Fibroblast of peridontal ligament (primary cell): Measurements from ENCODE around the gene MAPK1.
A peak's percentile ranks its signal among the peaks of the same experiment; 100 is the strongest.
"Not testable (repeated sequence)": the region's sequence is repeated elsewhere in the genome, so short reads cannot be mapped to it uniquely, and the experiment has no call there.

Source experiments
- DNase-seq: peaks from one replicate; pipeline ENCODE4 v3.0.0-alpha.2; 2010; ENCODE audit errors: extremely low read depth

The MAPK1 gene

GRCh38 chr22:21882754-21883333, 15.4 kb upstream of the MAPK1 start:
- DNase-seq = not testable (repeated sequence)

GRCh38 chr22:21881841-21882753, 14.7 kb upstream of the MAPK1 start:
- no peak for DNase-seq

- DNase-seq = peak; percentile 83
Measured at GRCh38 chr22:21876486-21877176, 9.2 kb upstream of the MAPK1 start.

GRCh38 chr22:21874953-21875352, 7.5 kb upstream of the MAPK1 start:
- not testable (repeated sequence) for DNase-seq

- DNase-seq = no peak
Measured at GRCh38 chr22:21873619-21874018, 6.2 kb upstream of the MAPK1 start.

GRCh38 chr22:21872741-21873140, 5.3 kb upstream of the MAPK1 start:
- not testable (repeated sequence) for DNase-seq

- DNase-seq = no peak
Measured at GRCh38 chr22:21868651-21869050, 1.2 kb upstream of the MAPK1 start.

- DNase-seq = no peak
Measured at GRCh38 chr22:21866833-21867527, 465 bp downstream of the MAPK1 start.

- DNase-seq = peak; percentile 91
Measured at GRCh38 chr22:21865041-21865440, 2.4 kb downstream of the MAPK1 start.

GRCh38 chr22:21862386-21863245, 4.8 kb downstream of the MAPK1 start:
- DNase-seq = no peak

GRCh38 chr22:21861851-21862250, 5.6 kb downstream of the MAPK1 start:
- no peak for DNase-seq

- DNase-seq = no peak
Measured at GRCh38 chr22:21861264-21861848, 6.1 kb downstream of the MAPK1 start.

- DNase-seq = no peak
Measured at GRCh38 chr22:21860491-21861039, 6.9 kb downstream of the MAPK1 start.

GRCh38 chr22:21858025-21858764, 9.2 kb downstream of the MAPK1 start:
- no peak for DNase-seq

GRCh38 chr22:21857481-21857914, 9.9 kb downstream of the MAPK1 start:
- DNase-seq = peak; percentile 26

GRCh38 chr22:21856868-21857267, 10.6 kb downstream of the MAPK1 start:
- no peak for DNase-seq

- no peak for DNase-seq
Measured at GRCh38 chr22:21856197-21856596, 11.2 kb downstream of the MAPK1 start.

GRCh38 chr22:21855676-21856075, 11.8 kb downstream of the MAPK1 start:
- no peak for DNase-seq

- DNase-seq = no peak
Measured at GRCh38 chr22:21850660-21851059, 16.8 kb downstream of the MAPK1 start.

- peak; percentile 35 for DNase-seq
Measured at GRCh38 chr22:21849489-21849888, 18.0 kb downstream of the MAPK1 start.
